ENCODE results near the gene ARHGDIG. TPM values are rescaled to one million over a fixed set of nuclear protein-coding genes. Genes with fewer than 3 reads are reported as not detected.

ARHGDIG gene
- total RNA-seq, 6 experiments from 2014 or later: not detected

- 56% methylated on average over 9 of the region's 40 CpGs for WGBS (ENCODE audit: insufficient coverage, low coverage, low lambda C conversion rate, missing lambda C conversion rate)
- H3K27ac ChIP-seq: no peak overlapping the region
- H3K36me3 ChIP-seq: peaks cover 0 to 4% (median under 1%) of the 10 kb centered on the region in 4 donors
- no peaks in the 10 kb centered on the region for H3K4me1 ChIP-seq
- TF ChIP-seq, protein P1, sequence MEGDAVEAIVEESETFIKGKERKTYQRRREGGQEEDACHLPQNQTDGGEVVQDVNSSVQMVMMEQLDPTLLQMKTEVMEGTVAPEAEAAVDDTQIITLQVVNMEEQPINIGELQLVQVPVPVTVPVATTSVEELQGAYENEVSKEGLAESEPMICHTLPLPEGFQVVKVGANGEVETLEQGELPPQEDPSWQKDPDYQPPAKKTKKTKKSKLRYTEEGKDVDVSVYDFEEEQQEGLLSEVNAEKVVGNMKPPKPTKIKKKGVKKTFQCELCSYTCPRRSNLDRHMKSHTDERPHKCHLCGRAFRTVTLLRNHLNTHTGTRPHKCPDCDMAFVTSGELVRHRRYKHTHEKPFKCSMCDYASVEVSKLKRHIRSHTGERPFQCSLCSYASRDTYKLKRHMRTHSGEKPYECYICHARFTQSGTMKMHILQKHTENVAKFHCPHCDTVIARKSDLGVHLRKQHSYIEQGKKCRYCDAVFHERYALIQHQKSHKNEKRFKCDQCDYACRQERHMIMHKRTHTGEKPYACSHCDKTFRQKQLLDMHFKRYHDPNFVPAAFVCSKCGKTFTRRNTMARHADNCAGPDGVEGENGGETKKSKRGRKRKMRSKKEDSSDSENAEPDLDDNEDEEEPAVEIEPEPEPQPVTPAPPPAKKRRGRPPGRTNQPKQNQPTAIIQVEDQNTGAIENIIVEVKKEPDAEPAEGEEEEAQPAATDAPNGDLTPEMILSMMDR (IDR thresholded peaks at IDR 0.05): no peak
- TF ChIP-seq POLR2A (IDR thresholded peaks at IDR 0.05): no peak
- DNase-seq (no peak), ATAC-seq (no peak)
- H3K9me3 ChIP-seq: no peaks in the 10 kb centered on the region
- no peaks in the 10 kb centered on the region for H3K27me3 ChIP-seq
- intact Hi-C loops (cut with DNase I): no loop called here
- H3K4me3 ChIP-seq: no peak overlapping the region
Measured at GRCh38 chr16:268141-269053, 12.0 kb upstream of the ARHGDIG start.

DNA sequence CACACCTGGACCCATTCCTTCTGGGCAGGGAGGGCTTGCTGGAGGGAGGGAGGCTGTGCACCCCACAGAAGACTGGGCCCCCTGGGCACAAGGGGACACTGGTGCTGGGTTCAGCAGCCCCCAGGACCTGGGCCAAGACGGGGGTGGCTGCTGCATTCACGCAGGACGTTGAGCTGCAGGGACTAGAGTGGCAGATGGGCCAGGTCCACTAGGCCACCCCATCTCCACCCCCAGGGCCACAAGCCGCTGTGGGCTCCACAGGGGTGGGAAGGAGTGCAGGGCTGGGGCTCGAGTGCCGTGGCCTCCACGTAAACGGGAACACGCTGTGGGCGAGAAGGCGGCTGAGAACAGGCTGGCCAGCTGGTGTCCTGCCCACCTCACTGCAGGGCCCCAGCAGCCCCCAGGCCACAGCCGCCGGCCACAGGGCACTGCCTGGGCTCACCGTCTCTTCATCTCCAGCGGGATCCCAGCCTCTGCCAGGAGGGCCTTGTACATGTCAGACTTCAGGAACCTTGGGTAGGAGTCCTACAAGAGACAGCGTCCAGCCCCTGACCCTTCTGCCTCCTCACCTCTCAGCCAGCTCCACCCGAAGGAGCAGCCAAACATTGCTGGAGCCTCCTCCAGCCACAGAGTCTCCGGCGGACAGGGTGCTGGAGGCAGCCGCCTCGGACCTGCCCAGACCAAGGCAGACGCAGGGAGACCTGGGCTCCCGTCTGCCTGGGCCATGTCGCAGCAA is 11.2 kb upstream of the ARHGDIG start:
- H3K27ac ChIP-seq: no peak overlapping the region
- intact Hi-C loops (cut with DNase I): no loop called here
- 40% methylated on average over 3 of the region's 24 CpGs for WGBS (ENCODE audit: insufficient coverage, low coverage, low lambda C conversion rate, missing lambda C conversion rate)

GRCh38 chr16:270381-271255 is 9.8 kb upstream of the ARHGDIG start:
- Histone ChIP-seq H3K36me3 (no peaks in the 10 kb centered on the region), H3K4me1 (peaks cover 0 to 5% (median 0%) of the 10 kb centered on the region in 4 donors), H3K27ac (no peak overlapping the region), H3K27me3 (peaks cover 0 to 4% of the 10 kb centered on the region in 2 donors), H3K4me3 (no peak overlapping the region), H3K9me3 (no peaks in the 10 kb centered on the region)
- intact Hi-C loops (cut with DNase I): no loop called here
- no peak for TF ChIP-seq POLR2A (IDR thresholded peaks at IDR 0.05)
- TF ChIP-seq, protein P1 (IDR thresholded peaks at IDR 0.05): no peak
- ATAC-seq (no peak), DNase-seq (no peak)
- no CpG with 5 or more reads among the region's 34 CpGs for WGBS (ENCODE audit: insufficient coverage, low coverage, low lambda C conversion rate, missing lambda C conversion rate)

More for the DNA sequence above, 11.2 kb upstream of the ARHGDIG start:
- no peak for DNase-seq
- TF ChIP-seq POLR2A (IDR thresholded peaks at IDR 0.05): no peak
- TF ChIP-seq, protein P1 (IDR thresholded peaks at IDR 0.05): no peak
- Histone ChIP-seq H3K4me1 (no peaks in the 10 kb centered on the region), H3K4me3 (no peak overlapping the region), H3K36me3 (no peaks in the 10 kb centered on the region), H3K27me3 (peaks cover 0 to under 1% of the 10 kb centered on the region in 2 donors), H3K9me3 (no peaks in the 10 kb centered on the region)
- ATAC-seq: no peak

All from right lobe of liver (tissue), 6 donors.